ENCODE data around the gene STAC.

GRCh38 chr3:36520241-36521006, 140.1 kb downstream of the STAC start:
- TF ChIP-seq POLR2A (IDR thresholded peaks at IDR 0.05) (no peak), CTCF (IDR thresholded peaks at IDR 0.05) (no peak)

All from breast epithelium (tissue), 3 donors.